ENCODE results near the gene AHSA1. TPM values are rescaled to one million over a fixed set of nuclear protein-coding genes. Genes with fewer than 3 reads are reported as not detected.

Gene AHSA1
- total RNA-seq, 1 experiment from 2014 or later = 199 TPM

GRCh38 chr14:77473921-77474320 lies 16.0 kb downstream of the AHSA1 start:
- DNase-seq (ENCODE audit: low read depth) = no peak

GRCh38 chr14:77474479-77475177 lies 16.7 kb downstream of the AHSA1 start:
- no peak for DNase-seq (ENCODE audit: low read depth)

- no peak for DNase-seq (ENCODE audit: low read depth)
Observed at GRCh38 chr14:77475432-77476115, 17.7 kb downstream of the AHSA1 start.

GRCh38 chr14:77478029-77478428 lies 20.1 kb downstream of the AHSA1 start:
- DNase-seq (ENCODE audit: low read depth) = no peak

GRCh38 chr14:77478796-77479195 lies 20.9 kb downstream of the AHSA1 start:
- DNase-seq (ENCODE audit: low read depth) = no peak

GRCh38 chr14:77482422-77482821 lies 24.5 kb downstream of the AHSA1 start:
- no peak for DNase-seq (ENCODE audit: low read depth)

- DNase-seq (ENCODE audit: low read depth) = peak; percentile 45
Observed at GRCh38 chr14:77485256-77485655, 27.4 kb downstream of the AHSA1 start.

- DNase-seq (ENCODE audit: low read depth) = peak; percentile 52
Observed at GRCh38 chr14:77485901-77486678, 28.2 kb downstream of the AHSA1 start.

- no peak for DNase-seq (ENCODE audit: low read depth)
Observed at GRCh38 chr14:77488558-77488957, 30.7 kb downstream of the AHSA1 start.

GRCh38 chr14:77489041-77489440 lies 31.1 kb downstream of the AHSA1 start:
- DNase-seq (ENCODE audit: low read depth) = no peak

- no peak for DNase-seq (ENCODE audit: low read depth)
Observed at GRCh38 chr14:77490347-77490986, 32.6 kb downstream of the AHSA1 start.

GRCh38 chr14:77491056-77491455 lies 33.2 kb downstream of the AHSA1 start:
- DNase-seq (ENCODE audit: low read depth) = no peak

- DNase-seq (ENCODE audit: low read depth) = no peak
Observed at GRCh38 chr14:77495334-77495733, 37.4 kb downstream of the AHSA1 start.

- DNase-seq (ENCODE audit: low read depth) = peak; percentile 25
Observed at GRCh38 chr14:77498120-77498979, 40.5 kb downstream of the AHSA1 start, which contains the start of gene ISM2. Gene ISM2, minus strand, starts transcription at chr14:77498816. Its CDS starts 23 bp downstream, at chr14:77498793.

- DNase-seq (ENCODE audit: low read depth) = no peak
Observed at GRCh38 chr14:77498984-77499527, 41.2 kb downstream of the AHSA1 start.

GRCh38 chr14:77502109-77502782 lies 44.4 kb downstream of the AHSA1 start:
- DNase-seq (ENCODE audit: low read depth) = no peak

GRCh38 chr14:77503138-77503537 lies 45.2 kb downstream of the AHSA1 start:
- DNase-seq (ENCODE audit: low read depth) = no peak

GRCh38 chr14:77505031-77505430 lies 47.1 kb downstream of the AHSA1 start:
- no peak for DNase-seq (ENCODE audit: low read depth)

- DNase-seq (ENCODE audit: low read depth) = no peak
Observed at GRCh38 chr14:77507762-77508161, 49.9 kb downstream of the AHSA1 start.

- DNase-seq (ENCODE audit: low read depth) = no peak
Observed at GRCh38 chr14:77508249-77508648, 50.4 kb downstream of the AHSA1 start.
